Measurements from ENCODE around the gene NFKBIE.
"Not testable (repeated sequence)": the region's sequence is repeated elsewhere in the genome, so short reads cannot be mapped to it uniquely, and the experiment has no call there.

The NFKBIE gene, protein sequence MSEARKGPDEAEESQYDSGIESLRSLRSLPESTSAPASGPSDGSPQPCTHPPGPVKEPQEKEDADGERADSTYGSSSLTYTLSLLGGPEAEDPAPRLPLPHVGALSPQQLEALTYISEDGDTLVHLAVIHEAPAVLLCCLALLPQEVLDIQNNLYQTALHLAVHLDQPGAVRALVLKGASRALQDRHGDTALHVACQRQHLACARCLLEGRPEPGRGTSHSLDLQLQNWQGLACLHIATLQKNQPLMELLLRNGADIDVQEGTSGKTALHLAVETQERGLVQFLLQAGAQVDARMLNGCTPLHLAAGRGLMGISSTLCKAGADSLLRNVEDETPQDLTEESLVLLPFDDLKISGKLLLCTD

DNA sequence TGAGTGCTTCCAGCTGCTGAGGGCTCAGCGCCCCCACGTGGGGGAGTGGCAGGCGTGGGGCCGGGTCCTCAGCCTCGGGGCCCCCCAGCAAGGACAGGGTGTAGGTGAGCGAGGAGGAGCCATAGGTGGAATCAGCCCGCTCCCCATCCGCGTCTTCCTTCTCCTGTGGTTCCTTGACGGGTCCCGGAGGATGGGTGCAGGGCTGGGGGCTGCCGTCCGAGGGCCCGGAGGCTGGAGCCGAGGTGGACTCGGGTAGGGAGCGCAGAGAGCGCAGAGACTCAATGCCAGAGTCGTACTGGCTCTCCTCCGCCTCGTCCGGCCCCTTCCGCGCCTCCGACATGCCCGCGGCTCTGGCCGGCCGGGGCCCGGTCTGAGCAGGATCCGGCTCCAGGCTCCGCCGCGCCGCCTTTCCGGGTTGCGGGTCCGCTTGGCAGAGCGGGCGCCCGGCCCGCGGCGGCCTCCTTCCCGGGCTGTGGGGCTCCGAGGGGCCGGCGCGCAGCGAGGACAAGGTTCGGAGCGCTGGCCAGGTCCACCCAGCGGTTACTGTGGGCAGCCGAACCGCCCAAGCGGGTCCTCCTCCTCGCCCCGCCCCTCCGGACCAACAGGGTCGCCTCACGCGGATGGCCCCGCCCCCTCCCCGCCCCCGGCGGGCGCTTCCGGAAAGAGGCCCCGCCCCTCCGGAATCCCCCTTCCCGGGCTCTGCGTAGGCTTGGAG is at the start of gene NFKBIE:
NFKBIE (minus strand) TSS at position 545 of the 715 bp plus-strand sequence; CDS start at position 340, 205 bp downstream.
- DNase-seq = peak; percentile 99
- Mint-ChIP-seq H3K36me3 (ENCODE audit: low read depth) (peaks cover 47% of the 10 kb centered on the region), H3K4me3 (peak within 1 kb of the TSS; percentile 92), H3K9me3 (no peaks in the 10 kb centered on the region), H3K27me3 (peaks cover 24% of the 10 kb centered on the region), H3K27ac (peak within 1 kb of the TSS; percentile 95), H3K4me1 (ENCODE audit: low read depth) (peaks cover 66% of the 10 kb centered on the region)

DNA sequence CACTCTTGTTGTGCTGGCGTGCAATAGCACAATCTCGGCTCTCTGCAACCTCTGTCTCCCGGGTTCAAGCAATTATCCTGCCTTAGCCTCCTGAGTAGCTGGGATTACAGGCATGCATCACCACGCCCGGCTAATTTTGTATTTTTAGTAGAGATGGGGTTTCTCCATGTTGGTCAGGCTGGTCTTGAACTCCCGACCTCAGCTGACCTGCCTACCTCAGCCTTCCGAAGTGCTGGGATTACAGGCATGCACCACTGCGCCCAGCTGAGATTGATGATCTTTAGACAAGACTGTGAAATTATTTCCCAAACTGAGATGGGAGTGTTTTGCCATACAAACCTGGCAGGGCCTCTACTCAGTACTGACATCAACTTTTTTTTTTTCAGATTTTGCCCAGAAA is 49.3 kb upstream of the NFKBIE start:
- Mint-ChIP-seq H3K36me3 (ENCODE audit: low read depth) (peaks cover 35% of the 10 kb centered on the region), H3K4me1 (ENCODE audit: low read depth) (peaks cover 16% of the 10 kb centered on the region), H3K27me3 (peaks cover 15% of the 10 kb centered on the region)
- not testable (repeated sequence) for H3K4me3 Mint-ChIP-seq, H3K27ac Mint-ChIP-seq, DNase-seq, H3K9me3 Mint-ChIP-seq

DNA sequence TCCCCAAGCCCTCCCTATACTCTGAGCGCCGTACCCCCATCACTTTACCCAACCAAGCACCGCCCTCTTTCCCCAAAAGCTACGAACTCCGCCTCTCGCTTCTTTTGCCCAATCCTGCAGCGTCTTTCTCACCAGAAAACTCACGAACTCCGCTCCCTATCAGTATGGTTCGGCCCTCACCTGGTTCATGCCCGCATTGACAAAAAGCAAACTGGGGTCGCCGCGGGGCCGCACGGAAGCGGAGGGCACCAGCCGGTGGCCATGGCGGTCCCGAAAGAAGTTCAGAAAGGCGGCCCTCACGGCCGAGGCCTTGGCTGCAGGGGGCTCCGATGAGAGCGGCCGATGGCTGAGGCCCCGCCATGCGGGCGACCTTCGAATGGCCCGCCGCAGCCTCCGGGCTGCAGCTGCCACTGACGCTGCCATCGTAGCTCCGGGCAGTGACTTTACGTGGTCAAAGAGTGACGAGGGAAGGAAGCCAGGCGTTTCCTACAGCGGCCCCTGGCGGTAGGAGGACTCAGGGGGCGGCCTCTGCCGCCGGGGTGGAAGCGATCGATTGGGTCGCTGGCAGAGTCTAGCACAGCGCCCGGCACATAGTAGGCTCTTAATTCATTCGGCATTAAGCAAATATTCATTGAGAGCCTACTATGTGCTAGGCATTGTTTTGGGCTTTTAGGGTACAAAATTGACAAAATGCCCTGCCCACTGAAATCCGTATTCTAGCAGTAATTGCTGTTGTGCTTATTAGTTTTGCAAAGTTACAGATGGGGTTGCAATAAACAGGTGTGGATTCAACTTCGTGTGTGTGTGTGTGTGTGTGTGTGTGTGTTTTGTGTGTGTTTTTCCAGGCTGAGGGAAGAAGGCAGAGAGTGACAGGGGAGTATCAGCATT is 47.8 kb upstream of the NFKBIE start, which contains the start of gene AARS2:
AARS2 (minus strand) TSS at position 447 of the 888 bp plus-strand sequence; CDS start at position 423, 24 bp downstream.
- Mint-ChIP-seq H3K4me1 (ENCODE audit: low read depth) (peaks cover 16% of the 10 kb centered on the region), H3K9me3 (no peaks in the 10 kb centered on the region), H3K27me3 (peaks cover 2% of the 10 kb centered on the region), H3K36me3 (ENCODE audit: low read depth) (peaks cover 48% of the 10 kb centered on the region), H3K4me3 (peak within 1 kb of the TSS; percentile 94), H3K27ac (peak within 1 kb of the TSS; percentile 96)
- DNase-seq = peak; percentile 97

DNA sequence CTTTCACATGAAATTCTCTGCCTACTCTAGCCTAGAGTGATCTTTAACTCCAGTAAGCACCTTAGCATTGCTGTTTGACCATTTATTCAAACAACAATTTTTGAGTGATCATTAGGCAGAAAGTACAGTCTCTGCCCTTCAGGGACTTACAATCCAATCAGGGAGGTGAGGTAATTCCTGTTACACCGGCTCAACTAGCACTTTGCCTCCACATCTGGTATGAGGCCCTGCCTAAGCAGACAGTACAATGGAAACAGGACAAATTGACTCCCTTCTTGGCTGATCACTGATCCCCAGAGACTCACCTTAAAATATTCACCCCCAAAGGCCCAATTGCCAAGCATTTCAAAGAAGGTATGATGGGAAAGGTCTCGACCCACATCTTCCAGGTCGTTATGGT is 46.4 kb upstream of the NFKBIE start:
- Mint-ChIP-seq H3K27me3 (no peaks in the 10 kb centered on the region), H3K9me3 (no peaks in the 10 kb centered on the region), H3K4me3 (peak overlapping the region; percentile 94), H3K27ac (peak overlapping the region; percentile 96), H3K36me3 (ENCODE audit: low read depth) (peaks cover 62% of the 10 kb centered on the region), H3K4me1 (ENCODE audit: low read depth) (peaks cover 16% of the 10 kb centered on the region)
- no peak for DNase-seq

DNA sequence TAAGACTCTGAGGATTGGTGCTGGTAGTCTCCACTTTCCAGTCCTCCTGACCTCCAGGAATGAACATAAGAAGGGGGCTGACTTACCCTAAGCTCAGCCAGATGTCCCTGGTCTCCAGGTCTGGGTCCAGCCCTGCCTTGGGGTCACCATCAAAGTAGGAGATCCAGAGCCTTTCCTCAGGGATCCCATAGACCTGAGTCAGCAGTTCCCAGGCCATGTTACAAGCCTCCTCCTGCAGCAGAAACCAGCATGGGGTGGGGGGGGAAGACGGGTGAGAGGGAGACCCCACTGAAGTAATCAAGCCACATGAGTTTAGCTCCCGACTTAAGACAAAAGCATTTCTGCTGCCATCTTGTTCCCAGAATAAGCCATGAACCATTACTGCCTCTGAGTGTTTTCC is 46.0 kb upstream of the NFKBIE start:
- DNase-seq = no peak
- Mint-ChIP-seq H3K9me3 (no peaks in the 10 kb centered on the region), H3K4me3 (peak overlapping the region; percentile 94), H3K4me1 (ENCODE audit: low read depth) (peaks cover 16% of the 10 kb centered on the region), H3K36me3 (ENCODE audit: low read depth) (peaks cover 66% of the 10 kb centered on the region), H3K27ac (peak overlapping the region; percentile 17), H3K27me3 (no peaks in the 10 kb centered on the region)

DNA sequence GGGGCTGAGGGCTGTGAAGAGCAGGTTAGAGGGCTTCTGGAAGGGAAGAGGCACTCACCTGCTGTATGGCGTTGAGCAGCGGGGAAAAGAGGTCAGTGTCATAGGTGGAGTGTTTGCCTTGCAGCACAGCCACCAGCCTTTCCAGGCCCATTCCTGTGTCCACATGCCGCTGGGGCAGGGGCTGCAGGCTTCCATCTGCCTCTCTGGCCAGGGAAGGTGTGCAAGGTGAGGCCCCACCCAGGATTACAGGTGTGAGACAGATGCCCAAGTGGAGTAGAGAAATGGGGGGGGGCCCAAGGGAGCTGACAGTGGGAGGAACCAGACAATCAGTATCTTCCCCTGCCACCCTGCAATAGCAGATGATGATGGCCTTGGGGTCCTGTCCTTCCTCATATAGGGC is 44.9 kb upstream of the NFKBIE start:
- Mint-ChIP-seq H3K4me3 (no peak overlapping the region), H3K27me3 (no peaks in the 10 kb centered on the region), H3K4me1 (ENCODE audit: low read depth) (peaks cover 16% of the 10 kb centered on the region), H3K27ac (peak overlapping the region; percentile 26), H3K36me3 (ENCODE audit: low read depth) (peaks cover 76% of the 10 kb centered on the region), H3K9me3 (no peaks in the 10 kb centered on the region)
- no peak for DNase-seq

DNA sequence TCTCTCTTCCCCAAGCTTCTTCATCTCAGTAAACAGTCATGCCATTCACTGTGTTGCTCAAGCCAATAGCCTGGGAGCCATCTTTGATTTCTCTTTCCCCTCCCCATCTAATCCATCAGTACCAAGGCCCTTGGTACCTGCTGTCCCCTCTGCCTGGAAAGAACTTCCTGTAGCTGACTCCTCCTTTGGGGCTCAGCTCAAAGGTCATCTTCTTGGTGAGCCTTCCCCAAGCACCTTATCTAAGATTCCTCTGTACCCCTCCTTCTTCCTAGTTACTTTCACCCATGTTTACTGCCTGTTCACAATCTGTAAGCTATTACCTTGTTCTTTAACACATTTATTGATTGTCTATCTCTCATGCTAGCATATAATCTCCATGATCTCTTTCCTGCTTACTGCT is 44.3 kb upstream of the NFKBIE start:
- Mint-ChIP-seq H3K27ac (no peak overlapping the region), H3K36me3 (ENCODE audit: low read depth) (peaks cover 82% of the 10 kb centered on the region)

DNA sequence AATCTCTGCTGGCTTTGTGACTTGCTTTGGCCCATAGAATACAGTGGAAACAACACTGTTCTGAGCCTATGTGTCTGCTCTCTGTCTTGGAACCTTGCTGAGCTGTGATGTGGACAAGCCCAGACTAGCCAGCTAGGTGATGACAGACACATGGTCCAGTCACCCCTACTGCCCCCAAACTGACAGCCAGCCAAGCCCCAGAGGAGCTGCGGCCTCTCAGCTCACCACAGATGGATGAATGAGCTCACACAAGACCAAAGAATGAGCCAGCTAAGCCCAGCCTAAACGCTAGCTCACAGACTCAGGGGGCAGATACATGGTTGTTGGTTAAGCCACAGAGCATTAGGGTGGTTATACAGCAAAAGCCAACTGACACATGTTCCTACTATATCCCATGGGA is 43.7 kb upstream of the NFKBIE start:
- Mint-ChIP-seq H3K9me3 (no peaks in the 10 kb centered on the region), H3K4me3 (no peak overlapping the region), H3K27ac (no peak overlapping the region), H3K4me1 (ENCODE audit: low read depth) (peaks cover 16% of the 10 kb centered on the region), H3K27me3 (no peaks in the 10 kb centered on the region), H3K36me3 (ENCODE audit: low read depth) (peaks cover 88% of the 10 kb centered on the region)
- no peak for DNase-seq

More for the DNA sequence above, 44.3 kb upstream of the NFKBIE start:
- H3K4me3 Mint-ChIP-seq = no peak overlapping the region
- DNase-seq = no peak
- no peaks in the 10 kb centered on the region for H3K27me3 Mint-ChIP-seq
- peaks cover 16% of the 10 kb centered on the region for H3K4me1 Mint-ChIP-seq (ENCODE audit: low read depth)
- H3K9me3 Mint-ChIP-seq = no peaks in the 10 kb centered on the region

DNA sequence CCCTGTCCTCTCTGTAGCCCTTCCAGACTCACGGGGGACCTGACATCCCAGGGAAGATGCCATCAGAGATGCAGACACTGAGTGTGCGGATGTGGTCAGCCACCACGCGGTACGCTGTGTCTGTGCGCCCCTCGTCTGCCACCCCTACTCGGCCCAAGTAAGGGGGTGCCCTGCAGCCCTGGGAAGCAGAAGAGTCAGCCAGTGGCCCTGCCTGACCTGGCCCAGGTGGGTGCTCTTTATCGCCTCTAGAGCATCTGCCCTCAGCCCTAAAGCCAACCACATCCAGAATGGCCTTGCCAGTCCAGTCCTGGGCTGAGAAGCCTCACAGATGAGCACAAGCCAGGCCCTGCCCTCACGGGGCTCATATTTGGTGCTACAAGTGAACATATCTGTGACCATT is 41.9 kb upstream of the NFKBIE start:
- Mint-ChIP-seq H3K4me1 (ENCODE audit: low read depth) (peaks cover 10% of the 10 kb centered on the region), H3K27me3 (no peaks in the 10 kb centered on the region), H3K4me3 (no peak overlapping the region), H3K9me3 (no peaks in the 10 kb centered on the region), H3K36me3 (ENCODE audit: low read depth) (peaks cover 97% of the 10 kb centered on the region), H3K27ac (no peak overlapping the region)
- no peak for DNase-seq

DNA sequence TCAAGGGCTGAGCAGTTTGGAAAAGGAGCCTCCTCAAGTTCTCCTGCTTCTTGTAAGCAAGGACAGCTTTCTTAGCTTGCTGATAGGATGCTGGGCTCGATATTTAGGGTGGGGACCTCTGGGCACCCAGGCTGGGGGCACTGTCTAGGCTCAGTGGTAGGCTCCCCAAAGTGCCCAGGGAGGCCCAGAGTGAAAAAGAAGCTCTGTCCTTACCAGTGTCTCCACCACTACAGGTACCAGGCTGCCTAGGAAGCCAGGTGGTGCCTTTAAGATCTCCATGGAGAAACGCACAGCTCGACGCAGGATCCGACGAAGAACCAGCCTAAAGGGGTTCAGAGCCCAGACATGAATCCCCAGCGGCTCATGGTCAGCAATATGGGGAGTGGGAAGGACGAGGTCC is 41.4 kb upstream of the NFKBIE start:
- Mint-ChIP-seq H3K4me3 (no peak overlapping the region), H3K4me1 (ENCODE audit: low read depth) (peaks cover 5% of the 10 kb centered on the region), H3K36me3 (ENCODE audit: low read depth) (peaks cover 97% of the 10 kb centered on the region), H3K9me3 (no peaks in the 10 kb centered on the region), H3K27ac (no peak overlapping the region), H3K27me3 (no peaks in the 10 kb centered on the region)
- no peak for DNase-seq

DNA sequence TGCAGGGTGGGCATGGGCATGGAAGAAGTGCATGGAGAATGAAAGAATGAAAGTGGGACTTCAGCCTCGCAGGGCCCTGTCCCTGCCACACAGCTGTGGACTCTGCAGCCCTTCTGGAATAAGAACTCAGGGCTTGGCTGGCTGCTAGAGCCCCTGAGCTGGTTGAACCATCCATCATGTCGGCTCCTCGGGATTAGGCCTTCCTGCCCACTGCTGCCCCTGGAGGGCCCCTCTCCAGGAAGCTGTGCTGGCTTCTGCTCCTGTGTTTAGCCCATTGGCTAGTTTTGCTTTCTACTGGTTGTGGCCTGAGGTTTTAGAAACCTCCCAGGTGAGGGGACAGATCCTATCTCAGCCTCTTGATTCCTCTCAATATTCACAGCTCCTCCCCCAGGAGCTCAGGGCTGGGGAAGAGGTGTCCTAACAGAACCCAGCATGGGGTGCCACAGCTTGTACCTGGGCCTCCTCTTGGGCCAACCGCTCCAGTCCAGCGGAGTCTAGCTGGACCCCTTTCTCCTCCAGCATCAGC is 39.9 kb upstream of the NFKBIE start:
- Mint-ChIP-seq H3K27me3 (no peaks in the 10 kb centered on the region), H3K36me3 (ENCODE audit: low read depth) (peaks cover 97% of the 10 kb centered on the region), H3K9me3 (no peaks in the 10 kb centered on the region), H3K4me1 (ENCODE audit: low read depth) (no peaks in the 10 kb centered on the region), H3K27ac (peak overlapping the region; percentile 29), H3K4me3 (no peak overlapping the region)
- no peak for DNase-seq

DNA sequence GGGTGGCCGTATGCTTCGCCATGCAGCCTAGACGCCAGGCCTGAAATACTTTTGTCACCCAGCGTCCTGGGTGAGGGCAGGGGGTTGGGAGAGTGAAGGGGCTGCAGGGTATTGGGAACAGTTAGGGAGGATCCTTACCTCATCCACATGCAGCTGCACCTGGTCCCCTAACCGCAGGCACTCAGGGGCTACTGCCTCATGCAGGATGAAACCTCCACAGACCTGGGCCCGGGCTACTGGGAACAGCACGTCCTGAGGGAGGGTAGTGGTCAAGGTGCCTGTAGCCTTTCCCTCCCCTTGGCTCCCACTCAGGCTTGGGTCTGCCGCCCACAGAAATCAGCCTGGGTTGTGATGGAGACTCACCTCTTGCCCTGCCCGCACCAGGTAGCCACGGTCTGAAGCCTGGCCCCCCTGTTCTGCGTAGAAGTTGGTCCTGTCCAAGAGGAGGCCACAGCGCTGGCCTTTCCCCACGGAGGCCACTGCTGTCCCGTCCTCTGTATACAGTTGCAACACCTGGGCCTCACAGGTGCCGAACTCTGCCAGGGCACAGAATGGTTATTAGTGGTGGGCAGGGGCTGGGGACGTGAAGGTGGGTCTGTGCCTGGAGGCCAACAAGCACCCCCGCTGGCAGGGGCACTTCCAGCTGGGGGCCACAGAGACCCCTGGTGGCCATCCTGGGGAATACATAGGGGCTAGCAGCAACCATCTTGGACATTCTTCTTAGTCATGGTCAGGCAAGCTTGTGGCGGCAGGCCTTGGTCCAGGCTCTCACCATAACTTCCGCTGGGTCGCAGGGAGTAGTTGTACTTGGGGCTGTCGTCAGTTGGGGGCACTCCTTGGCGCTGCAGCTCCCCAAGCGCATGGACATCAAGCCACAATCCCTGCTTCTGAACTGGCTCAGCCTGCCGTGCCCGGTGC is 39.2 kb upstream of the NFKBIE start:
- no peaks in the 10 kb centered on the region for H3K27me3 Mint-ChIP-seq
- H3K4me3 Mint-ChIP-seq = no peak overlapping the region
- no peaks in the 10 kb centered on the region for H3K9me3 Mint-ChIP-seq
- H3K36me3 Mint-ChIP-seq (ENCODE audit: low read depth) = peaks cover 97% of the 10 kb centered on the region
- peak; percentile 57 for DNase-seq
- no peaks in the 10 kb centered on the region for H3K4me1 Mint-ChIP-seq (ENCODE audit: low read depth)
- peak overlapping the region; percentile 29 for H3K27ac Mint-ChIP-seq

DNA sequence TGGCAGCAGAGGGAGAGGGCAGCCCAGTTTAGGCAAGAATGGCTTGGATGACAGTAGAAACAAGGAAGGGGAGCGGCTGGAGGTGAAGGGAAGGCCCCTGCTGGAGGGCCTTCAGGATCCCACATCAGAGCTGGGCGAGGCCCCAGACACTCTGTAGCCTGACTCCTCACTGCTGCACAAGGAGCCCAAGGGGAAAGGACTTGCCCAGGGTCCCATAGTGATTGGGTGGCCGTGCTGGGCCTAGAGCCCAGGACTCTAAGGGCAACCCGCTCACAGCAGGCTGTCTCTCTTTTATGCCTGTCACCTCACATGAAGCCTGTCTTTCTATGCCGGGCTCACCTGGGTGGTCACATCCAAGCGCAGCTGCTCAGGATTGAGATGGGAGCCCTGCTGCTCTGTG is 38.5 kb upstream of the NFKBIE start:
- H3K4me3 Mint-ChIP-seq = no peak overlapping the region
- no peaks in the 10 kb centered on the region for H3K9me3 Mint-ChIP-seq
- peaks cover 94% of the 10 kb centered on the region for H3K36me3 Mint-ChIP-seq (ENCODE audit: low read depth)
- peaks cover 3% of the 10 kb centered on the region for H3K27me3 Mint-ChIP-seq
- DNase-seq = no peak
- no peak overlapping the region for H3K27ac Mint-ChIP-seq
- no peaks in the 10 kb centered on the region for H3K4me1 Mint-ChIP-seq (ENCODE audit: low read depth)

All from activated T-cell treated with anti-CD3 and anti-CD28 coated beads, Interleukin-2, amount 50 U/mL, for 24 hours (primary cell).